Caco-2 (cell line): ENCODE measurements around the gene ELN. TPM values are rescaled to one million over a fixed set of nuclear protein-coding genes. Genes with fewer than 3 reads are reported as not detected.

Experiments used
- BruUV-seq: library from RNA; stranded (reverse); fragments of 400-500 nt; replicated peaks from 2 replicates; lab custom pipeline; 2021; lab: Mats Ljungman, UMichigan
- CTCF ChIA-PET: fragments of 300-600 bp; sonication (Branson Sonifier 250); formaldehyde crosslinking; loops from one replicate; lab custom pipeline; 2022; ENCODE audit warnings: antibody characterized with exemption; lab: Charles Lee
- POLR2A ChIA-PET: fragments of 300-600 bp; sonication (Branson Sonifier 250); formaldehyde crosslinking; loops from one replicate; lab custom pipeline; 2022; ENCODE audit warnings: antibody characterized with exemption; lab: Charles Lee
- DNase-seq, 2 experiments: peaks; one replicate each; pipeline versions ENCODE4 v3.0.0 to v3.0.0-alpha.2; 2020 to 2022
- H3K27me3 ChIP-seq: replicated peaks from 2 replicates; pipeline ENCODE4 v1.6.0; 2011; ENCODE audit warnings: low read length; ENCODE audit not compliant: control insufficient read depth, insufficient read depth
- H3K36me3 ChIP-seq: 2 replicates; pipeline ENCODE4 v1.5.1; 2011; ENCODE audit warnings: low read length; ENCODE audit not compliant: control insufficient read depth, insufficient read depth
- H3K4me1 ChIP-seq: fragments of 250-450 bp; sonication (Bioruptor Pico); 2 replicates; pipeline ENCODE4 v1.5.1; 2020; ENCODE audit warnings: mild to moderate bottlenecking
- H3K4me3 ChIP-seq: 2 replicates; pipeline ENCODE4 v1.5.1; 2011; ENCODE audit warnings: low read depth, mild to moderate bottlenecking, control low read depth, low read length
- H3K9me3 ChIP-seq: fragments of 250-450 bp; sonication (Bioruptor Pico); 2 replicates; pipeline ENCODE4 v1.5.1; 2020; ENCODE audit warnings: mild to moderate bottlenecking, moderate library complexity
- H3K27ac Mint-ChIP-seq: one replicate; pipeline ENCODE4 v1.8.0; 2022; ENCODE audit warnings: mixed read lengths; ENCODE audit not compliant: unreplicated experiment
- H3K27me3 Mint-ChIP-seq: one replicate; pipeline ENCODE4 v1.8.0; 2022; ENCODE audit warnings: mixed read lengths; ENCODE audit not compliant: insufficient read depth, unreplicated experiment
- H3K36me3 Mint-ChIP-seq: one replicate; pipeline ENCODE4 v1.8.0; 2022; ENCODE audit warnings: mild to moderate bottlenecking, mixed read lengths; ENCODE audit not compliant: insufficient read depth, unreplicated experiment
- H3K4me1 Mint-ChIP-seq: one replicate; pipeline ENCODE4 v1.8.0; 2022; ENCODE audit warnings: low read depth, mixed read lengths; ENCODE audit not compliant: unreplicated experiment
- H3K4me3 Mint-ChIP-seq: one replicate; pipeline ENCODE4 v1.8.0; 2022; ENCODE audit warnings: mild to moderate bottlenecking, moderate library complexity, mixed read lengths; ENCODE audit not compliant: unreplicated experiment
- H3K9me3 Mint-ChIP-seq: one replicate; pipeline ENCODE4 v1.8.0; 2022; ENCODE audit warnings: mixed read lengths; ENCODE audit not compliant: unreplicated experiment
- intact Hi-C: fragments of 100-400 bp; cut with micrococcal nuclease; formaldehyde crosslinking; loops from one replicate; pipeline ENCODE4 v1.10.0; 2022; ENCODE audit not compliant: unreplicated experiment
- total RNA-seq: library from RNA; stranded (reverse); gene quantifications from 2 replicates; pipeline ENCODE4 v1.2.3, GENCODE V29; 2022
- TF ChIP-seq, protein P1 (sequence below), 2 experiments: fragments of 200-600 bp in 1 of 2; IDR thresholded peaks; 1 replicate in 1 of 2; 2 replicates in 1 of 2; pipeline versions ENCODE4 v1.5.1 to v1.8.0; 2011 to 2022; ENCODE audit warnings: antibody characterized with exemption in 1 of 2, control low read depth in 1 of 2, inconsistent platforms in 1 of 2, low read depth in 1 of 2, low read length in 1 of 2, mild to moderate bottlenecking in 1 of 2, moderate library complexity in 1 of 2; ENCODE audit not compliant: insufficient read depth in 1 of 2, severe bottlenecking in 1 of 2, unreplicated experiment in 1 of 2

ELN gene
- total RNA-seq, 1 experiment from 2014 or later: not detected

DNA sequence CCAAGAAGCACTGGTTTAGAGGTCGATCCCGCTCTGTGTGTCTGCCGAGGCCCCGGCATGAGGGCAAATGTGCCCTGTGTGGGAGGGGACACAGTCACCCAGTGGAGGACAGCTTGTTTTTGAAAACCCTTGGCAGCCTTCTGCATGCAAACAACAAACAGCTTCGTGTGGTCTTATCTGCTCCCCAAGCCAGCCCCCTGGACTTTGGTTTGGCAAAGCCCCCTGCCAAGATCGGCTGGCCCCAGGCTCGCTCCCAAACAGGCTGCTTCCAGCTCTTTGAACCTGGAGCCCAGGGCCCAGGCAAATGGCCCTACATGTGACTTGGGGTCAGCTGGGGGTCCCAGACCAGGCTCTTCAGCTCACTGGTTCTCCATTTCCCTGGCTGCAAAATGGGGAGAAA lies 2.9 kb downstream of the ELN start:
- TF ChIP-seq, protein P1, sequence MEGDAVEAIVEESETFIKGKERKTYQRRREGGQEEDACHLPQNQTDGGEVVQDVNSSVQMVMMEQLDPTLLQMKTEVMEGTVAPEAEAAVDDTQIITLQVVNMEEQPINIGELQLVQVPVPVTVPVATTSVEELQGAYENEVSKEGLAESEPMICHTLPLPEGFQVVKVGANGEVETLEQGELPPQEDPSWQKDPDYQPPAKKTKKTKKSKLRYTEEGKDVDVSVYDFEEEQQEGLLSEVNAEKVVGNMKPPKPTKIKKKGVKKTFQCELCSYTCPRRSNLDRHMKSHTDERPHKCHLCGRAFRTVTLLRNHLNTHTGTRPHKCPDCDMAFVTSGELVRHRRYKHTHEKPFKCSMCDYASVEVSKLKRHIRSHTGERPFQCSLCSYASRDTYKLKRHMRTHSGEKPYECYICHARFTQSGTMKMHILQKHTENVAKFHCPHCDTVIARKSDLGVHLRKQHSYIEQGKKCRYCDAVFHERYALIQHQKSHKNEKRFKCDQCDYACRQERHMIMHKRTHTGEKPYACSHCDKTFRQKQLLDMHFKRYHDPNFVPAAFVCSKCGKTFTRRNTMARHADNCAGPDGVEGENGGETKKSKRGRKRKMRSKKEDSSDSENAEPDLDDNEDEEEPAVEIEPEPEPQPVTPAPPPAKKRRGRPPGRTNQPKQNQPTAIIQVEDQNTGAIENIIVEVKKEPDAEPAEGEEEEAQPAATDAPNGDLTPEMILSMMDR (IDR thresholded peaks at IDR 0.05; ENCODE audit: insufficient read depth in 1 of 2, low read depth in 1 of 2, low read length in 1 of 2, severe bottlenecking in 1 of 2, unreplicated experiment in 1 of 2): no peak

DNA sequence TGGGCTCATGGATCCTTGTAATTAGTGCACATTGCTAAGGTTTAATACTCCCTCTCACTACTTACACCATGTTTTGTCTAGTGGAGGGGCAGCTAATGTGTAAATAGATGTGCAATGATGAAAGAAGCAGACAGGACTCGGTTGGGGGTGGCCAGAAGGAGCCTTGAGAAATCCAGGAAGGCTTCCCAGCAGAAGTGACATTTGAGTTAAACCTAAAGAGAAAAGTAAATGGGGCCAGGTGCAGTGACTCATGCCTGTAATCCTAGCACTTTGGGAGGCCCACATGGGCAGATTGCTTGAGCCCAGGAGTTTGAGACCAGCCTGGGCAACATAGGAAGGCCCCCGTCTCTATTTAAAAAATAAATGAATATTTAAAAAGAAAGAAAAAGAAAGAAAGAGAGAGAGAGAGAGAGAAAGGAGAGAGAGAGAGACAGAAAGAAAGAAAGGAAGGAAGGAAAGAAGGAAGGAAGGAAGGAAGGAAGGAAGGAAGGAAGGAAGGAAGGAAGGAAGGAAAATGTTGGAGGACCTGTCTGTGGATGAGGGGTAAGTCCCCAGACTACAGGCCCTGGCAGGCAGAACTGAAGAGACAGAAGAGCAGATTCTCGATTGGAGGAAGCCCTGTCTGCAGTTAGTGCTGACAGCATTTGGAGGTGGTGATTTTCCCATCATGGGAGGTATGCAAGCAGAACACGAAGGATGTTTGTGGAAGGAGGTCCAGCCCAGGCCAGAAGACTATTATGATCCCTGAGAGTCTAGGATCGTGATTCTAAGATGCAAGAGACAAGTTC lies 3.6 kb downstream of the ELN start:
- H3K4me3 ChIP-seq: no peak overlapping the region
- Mint-ChIP-seq H3K27ac (peak overlapping the region; percentile 36), H3K27me3 (no peaks in the 10 kb centered on the region), H3K4me3 (no peak overlapping the region), H3K4me1 (peaks cover 13% of the 10 kb centered on the region), H3K9me3 (no peaks in the 10 kb centered on the region), H3K36me3 (no peaks in the 10 kb centered on the region)
- intact Hi-C loops: no loop called here
- TF ChIP-seq, protein P1 (IDR thresholded peaks at IDR 0.05; ENCODE audit: insufficient read depth in 1 of 2, low read depth in 1 of 2, low read length in 1 of 2, severe bottlenecking in 1 of 2, unreplicated experiment in 1 of 2): no peak
- ChIA-PET CTCF (interaction anchor here (0.6 to 1.0 kb wide), 2 partner anchors 52 to 251 kb away, joined by 3 to 4 read pairs; no protein-coding TSS in a partner anchor), POLR2A (no interaction called here)
- H3K9me3 ChIP-seq: no peaks in the 10 kb centered on the region
- DNase-seq: no peak
- BruUV-seq: no TSS peak
- 0 out of 2 replicates have a peak, but pooled peaks cover 3% of the 10 kb centered on the region for H3K4me1 ChIP-seq
- no peaks in the 10 kb centered on the region for H3K27me3 ChIP-seq
- no peaks in the 10 kb centered on the region for H3K36me3 ChIP-seq

More for the DNA sequence above, 2.9 kb downstream of the ELN start:
- Mint-ChIP-seq H3K27me3 (no peaks in the 10 kb centered on the region), H3K4me1 (peaks cover 13% of the 10 kb centered on the region), H3K9me3 (no peaks in the 10 kb centered on the region), H3K27ac (no peak overlapping the region), H3K4me3 (no peak overlapping the region), H3K36me3 (no peaks in the 10 kb centered on the region)
- 0 out of 2 replicates have a peak, but pooled peaks cover 3% of the 10 kb centered on the region for H3K4me1 ChIP-seq
- no peak for DNase-seq
- CTCF ChIA-PET: interaction anchor here (0.6 kb wide), 1 partner anchor 252 kb away, joined by 4 read pairs; no protein-coding TSS in a partner anchor
- H3K27me3 ChIP-seq: no peaks in the 10 kb centered on the region
- BruUV-seq: no TSS peak
- H3K4me3 ChIP-seq: no peak overlapping the region
- intact Hi-C loops: no loop called here
- POLR2A ChIA-PET: no interaction called here
- no peaks in the 10 kb centered on the region for H3K36me3 ChIP-seq
- no peaks in the 10 kb centered on the region for H3K9me3 ChIP-seq

DNA sequence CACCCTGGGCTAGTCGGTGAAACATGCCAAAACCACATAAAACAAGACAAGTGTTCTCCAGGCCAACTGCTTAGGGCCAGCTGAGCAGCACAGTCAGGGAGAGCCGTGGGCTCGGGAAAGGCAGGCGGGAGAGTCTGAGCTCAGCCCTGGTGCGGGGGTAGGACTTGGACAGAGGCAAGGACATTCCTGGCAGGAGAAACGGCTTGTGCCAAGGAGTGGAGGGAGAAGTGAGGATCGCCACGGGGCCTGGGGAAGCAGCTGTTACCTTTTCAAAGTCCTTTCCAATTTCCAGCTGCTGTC lies 4.2 kb downstream of the ELN start:
- H3K9me3 ChIP-seq: no peaks in the 10 kb centered on the region
- H3K4me3 Mint-ChIP-seq: no peak overlapping the region
- TF ChIP-seq, protein P1 (IDR thresholded peaks at IDR 0.05; ENCODE audit: insufficient read depth in 1 of 2, low read depth in 1 of 2, low read length in 1 of 2, severe bottlenecking in 1 of 2, unreplicated experiment in 1 of 2): no peak
- peaks cover 13% of the 10 kb centered on the region for H3K4me1 Mint-ChIP-seq
- peak overlapping the region; percentile 36 for H3K27ac Mint-ChIP-seq
- no peaks in the 10 kb centered on the region for H3K9me3 Mint-ChIP-seq
- DNase-seq: no peak
- no peaks in the 10 kb centered on the region for H3K36me3 Mint-ChIP-seq
- H3K36me3 ChIP-seq: no peaks in the 10 kb centered on the region
- 0 out of 2 replicates have a peak, but pooled peaks cover 3% of the 10 kb centered on the region for H3K4me1 ChIP-seq
- BruUV-seq: no TSS peak
- CTCF ChIA-PET: interaction anchor here (1.0 kb wide), 1 partner anchor 53 kb away, joined by 3 read pairs; no protein-coding TSS in a partner anchor
- H3K27me3 Mint-ChIP-seq: no peaks in the 10 kb centered on the region
- no peaks in the 10 kb centered on the region for H3K27me3 ChIP-seq
- POLR2A ChIA-PET: interaction anchor here (0.6 kb wide), 1 partner anchor 488 kb away, joined by 6 read pairs; no protein-coding TSS in a partner anchor
- intact Hi-C loops: no loop called here
- H3K4me3 ChIP-seq: no peak overlapping the region
